Measurements from ENCODE around the gene S100A16.
A peak's percentile ranks its signal among the peaks of the same experiment; 100 is the strongest.

The S100A16 gene

GRCh38 chr1:153577624-153578051 is 35.3 kb downstream of the S100A16 start:
- TF ChIP-seq, protein P1, sequence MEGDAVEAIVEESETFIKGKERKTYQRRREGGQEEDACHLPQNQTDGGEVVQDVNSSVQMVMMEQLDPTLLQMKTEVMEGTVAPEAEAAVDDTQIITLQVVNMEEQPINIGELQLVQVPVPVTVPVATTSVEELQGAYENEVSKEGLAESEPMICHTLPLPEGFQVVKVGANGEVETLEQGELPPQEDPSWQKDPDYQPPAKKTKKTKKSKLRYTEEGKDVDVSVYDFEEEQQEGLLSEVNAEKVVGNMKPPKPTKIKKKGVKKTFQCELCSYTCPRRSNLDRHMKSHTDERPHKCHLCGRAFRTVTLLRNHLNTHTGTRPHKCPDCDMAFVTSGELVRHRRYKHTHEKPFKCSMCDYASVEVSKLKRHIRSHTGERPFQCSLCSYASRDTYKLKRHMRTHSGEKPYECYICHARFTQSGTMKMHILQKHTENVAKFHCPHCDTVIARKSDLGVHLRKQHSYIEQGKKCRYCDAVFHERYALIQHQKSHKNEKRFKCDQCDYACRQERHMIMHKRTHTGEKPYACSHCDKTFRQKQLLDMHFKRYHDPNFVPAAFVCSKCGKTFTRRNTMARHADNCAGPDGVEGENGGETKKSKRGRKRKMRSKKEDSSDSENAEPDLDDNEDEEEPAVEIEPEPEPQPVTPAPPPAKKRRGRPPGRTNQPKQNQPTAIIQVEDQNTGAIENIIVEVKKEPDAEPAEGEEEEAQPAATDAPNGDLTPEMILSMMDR (IDR thresholded peaks at IDR 0.05): no peak

GRCh38 chr1:153577138-153577537 is 35.8 kb downstream of the S100A16 start:
- TF ChIP-seq, protein P1 (IDR thresholded peaks at IDR 0.05): no peak

GRCh38 chr1:153573351-153573750 is 39.6 kb downstream of the S100A16 start:
- TF ChIP-seq, protein P1 (IDR thresholded peaks at IDR 0.05): no peak

GRCh38 chr1:153572569-153573015 is 40.3 kb downstream of the S100A16 start:
- TF ChIP-seq, protein P1 (IDR thresholded peaks at IDR 0.05): peak; percentile 77

DNA sequence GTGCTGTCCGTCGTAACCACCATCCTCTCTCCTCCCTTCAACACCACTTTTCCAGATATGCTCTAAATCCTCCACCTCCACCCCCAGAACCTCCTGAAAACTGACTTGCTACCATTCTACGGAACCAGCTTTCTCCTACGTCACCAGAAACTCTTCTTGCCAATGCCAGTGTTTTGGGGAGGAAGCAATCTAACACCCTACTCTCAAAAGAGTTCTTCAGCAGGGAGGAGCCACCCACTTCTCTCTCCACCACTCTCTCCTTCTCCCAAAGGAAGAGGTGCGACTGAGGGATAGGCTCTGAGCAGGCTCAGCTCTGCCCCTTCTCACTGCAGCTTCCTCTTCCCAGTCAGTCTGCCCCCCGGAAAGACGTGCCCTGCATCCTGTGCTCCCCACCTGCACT is 41.2 kb downstream of the S100A16 start:
- TF ChIP-seq, protein P1 (IDR thresholded peaks at IDR 0.05): no peak

DNA sequence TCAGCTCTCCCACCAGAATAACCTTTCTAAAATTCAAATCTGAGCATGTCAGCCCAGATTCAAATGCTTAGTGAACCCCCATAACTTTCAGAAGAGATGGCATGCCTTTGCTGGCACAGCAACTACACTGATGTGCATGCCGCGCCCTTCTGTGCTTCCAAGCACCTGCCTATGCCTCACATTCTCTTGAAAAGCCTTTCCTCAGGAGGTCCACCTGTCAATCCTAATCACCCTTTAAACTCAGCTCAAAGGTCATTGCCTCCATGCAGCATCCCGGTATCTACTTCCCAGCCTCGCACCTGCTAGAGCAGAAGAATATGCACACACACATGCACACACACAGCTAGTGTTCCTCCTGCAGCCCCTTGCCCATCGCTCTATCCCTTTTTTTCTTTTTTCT is 42.1 kb downstream of the S100A16 start:
- TF ChIP-seq, protein P1 (IDR thresholded peaks at IDR 0.05): no peak

DNA sequence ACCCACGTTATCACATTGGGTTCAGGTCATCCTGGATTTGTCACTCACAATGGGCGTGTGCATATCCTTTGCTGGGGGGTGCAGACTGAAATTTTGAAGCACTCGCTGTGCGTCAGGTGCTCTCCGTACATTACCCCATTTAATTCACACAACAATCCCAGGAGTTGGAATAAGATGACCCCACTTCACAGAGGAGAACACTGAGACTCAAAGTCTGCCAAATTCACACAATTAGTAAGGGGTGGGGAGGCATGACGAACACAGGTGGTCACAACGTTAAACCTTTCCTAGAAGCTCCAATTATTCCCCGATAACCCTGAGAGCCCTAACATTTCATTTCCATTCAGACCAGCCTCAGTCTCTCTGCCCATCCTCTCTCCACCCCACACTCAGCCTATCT is 43.5 kb downstream of the S100A16 start:
- TF ChIP-seq, protein P1 (IDR thresholded peaks at IDR 0.05): no peak
